WTC11 (cell line): ENCODE data around the gene ZBTB20. TPM values are rescaled to one million over a fixed set of nuclear protein-coding genes. Genes with fewer than 3 reads are reported as not detected.

Source experiments
- ATAC-seq: fragments of 200-7000 bp; cut with Tn5 transposase; 2 replicates; pipeline ENCODE4 v1.10.0; 2021; ENCODE audit warnings: mild to moderate bottlenecking, moderate library complexity
- CTCF ChIA-PET: fragments of 300-600 bp; sonication (Branson Sonifier 250); formaldehyde crosslinking; loops from one replicate; lab custom pipeline; 2021; ENCODE audit warnings: antibody characterized with exemption; lab: Charles Lee
- POLR2A ChIA-PET: fragments of 350-600 bp; sonication (Branson Sonifier 250); formaldehyde crosslinking; loops from one replicate; lab custom pipeline; 2021; ENCODE audit warnings: antibody characterized with exemption; lab: Charles Lee
- DNase-seq: peaks from one replicate; pipeline ENCODE4 v3.0.0; 2021; ENCODE audit warnings: low spot score
- H3K27ac Mint-ChIP-seq: 2 replicates; pipeline ENCODE4 v1.8.0; 2021; ENCODE audit warnings: mixed read lengths
- H3K27me3 Mint-ChIP-seq: 2 replicates; pipeline ENCODE4 v1.8.0; 2021; ENCODE audit warnings: low read depth, mild to moderate bottlenecking, moderate library complexity, mixed read lengths
- H3K36me3 Mint-ChIP-seq: 2 replicates; pipeline ENCODE4 v1.8.0; 2021; ENCODE audit warnings: mixed read lengths
- H3K4me1 Mint-ChIP-seq: 2 replicates; pipeline ENCODE4 v1.8.0; 2022; ENCODE audit warnings: mixed read lengths
- H3K4me3 Mint-ChIP-seq: 2 replicates; pipeline ENCODE4 v1.8.0; 2021; ENCODE audit warnings: mild to moderate bottlenecking, moderate library complexity, mixed read lengths
- H3K9me3 Mint-ChIP-seq: 2 replicates; pipeline ENCODE4 v1.8.0; 2021; ENCODE audit warnings: mixed read lengths
- CREB1 ChIP-seq: sonication (generic); formaldehyde crosslinking; IDR thresholded peaks from 2 replicates; pipeline ENCODE4 v1.8.0; 2023; ENCODE audit warnings: mild to moderate bottlenecking, missing genetic modification reagents
- ESRRA ChIP-seq: sonication (generic); formaldehyde crosslinking; IDR thresholded peaks from 2 replicates; pipeline ENCODE4 v1.8.1; 2022; ENCODE audit warnings: mild to moderate bottlenecking, missing genetic modification reagents, borderline replicate concordance
- FOXJ3 ChIP-seq: sonication (generic); formaldehyde crosslinking; IDR thresholded peaks from 2 replicates; pipeline ENCODE4 v1.9.0; 2021; ENCODE audit warnings: missing genetic modification reagents, mild to moderate bottlenecking, borderline replicate concordance
- FOXK1 ChIP-seq: sonication (generic); formaldehyde crosslinking; IDR thresholded peaks from 2 replicates; pipeline ENCODE4 v1.8.0; 2022; ENCODE audit warnings: mild to moderate bottlenecking, moderate library complexity, missing genetic modification reagents
- FOXP1 ChIP-seq: sonication (generic); formaldehyde crosslinking; IDR thresholded peaks from 2 replicates; pipeline ENCODE4 v1.8.0; 2022; ENCODE audit warnings: missing genetic modification reagents, mild to moderate bottlenecking, moderate library complexity, borderline replicate concordance
- GABPB1 ChIP-seq: sonication (generic); formaldehyde crosslinking; IDR thresholded peaks from 2 replicates; pipeline ENCODE4 v1.8.1; 2023; ENCODE audit warnings: mild to moderate bottlenecking, missing genetic modification reagents
- GTF2I ChIP-seq: fragments of 250-450 bp; sonication (Bioruptor Pico); conservative IDR thresholded peaks from 2 replicates; pipeline ENCODE4 v1.4.0; 2021; ENCODE audit warnings: mild to moderate bottlenecking
- HMGA2 ChIP-seq: fragments of 250-450 bp; sonication (Bioruptor Pico); IDR thresholded peaks from 2 replicates; pipeline ENCODE4 v1.4.0; 2021; ENCODE audit warnings: mild to moderate bottlenecking, moderate library complexity
- KAT7 ChIP-seq: sonication (generic); formaldehyde crosslinking; IDR thresholded peaks from 2 replicates; pipeline ENCODE4 v1.8.1; 2023; ENCODE audit warnings: missing genetic modification reagents, mild to moderate bottlenecking, borderline replicate concordance
- NFATC4 ChIP-seq: fragments of 250-450 bp; sonication (Bioruptor Pico); IDR thresholded peaks from 2 replicates; pipeline ENCODE4 v1.9.0; 2021; ENCODE audit warnings: mild to moderate bottlenecking
- NR3C1 ChIP-seq: sonication (generic); formaldehyde crosslinking; conservative IDR thresholded peaks from 2 replicates; pipeline ENCODE4 v1.8.1; 2023; ENCODE audit warnings: low read depth, mild to moderate bottlenecking, missing genetic modification reagents
- OVOL2 ChIP-seq: fragments of 250-450 bp; sonication (Bioruptor Pico); IDR thresholded peaks from 2 replicates; pipeline ENCODE4 v1.9.0; 2021; ENCODE audit warnings: mild to moderate bottlenecking, borderline replicate concordance
- PRDM15 ChIP-seq: sonication (generic); formaldehyde crosslinking; IDR thresholded peaks from 2 replicates; pipeline ENCODE4 v1.8.0; 2022; ENCODE audit warnings: missing genetic modification reagents
- SOX15 ChIP-seq: fragments of 250-450 bp; sonication (Bioruptor Pico); IDR thresholded peaks from 2 replicates; pipeline ENCODE4 v1.9.0; 2021; ENCODE audit warnings: mild to moderate bottlenecking
- STAT6 ChIP-seq: sonication (generic); formaldehyde crosslinking; conservative IDR thresholded peaks from 2 replicates; pipeline ENCODE4 v1.8.1; 2023; ENCODE audit warnings: mild to moderate bottlenecking, low read depth, missing genetic modification reagents, moderate library complexity
- ZNF263 ChIP-seq: sonication (generic); formaldehyde crosslinking; IDR thresholded peaks from 2 replicates; pipeline ENCODE4 v1.8.1; 2022; ENCODE audit warnings: low read depth, mild to moderate bottlenecking, moderate library complexity, missing genetic modification reagents
- total RNA-seq: library from RNA; stranded (reverse); gene quantifications from 3 replicates; pipeline ENCODE4 v1.2.3, GENCODE V29; 2021
- TF ChIP-seq, protein P1 (sequence below): fragments of 250-450 bp; sonication (Bioruptor Pico); IDR thresholded peaks from 2 replicates; pipeline ENCODE4 v1.9.0; 2021; ENCODE audit warnings: mild to moderate bottlenecking
- TF ChIP-seq, protein P2 (sequence below): sonication (generic); formaldehyde crosslinking; IDR thresholded peaks from 2 replicates; pipeline ENCODE4 v1.8.0; 2022; ENCODE audit warnings: mild to moderate bottlenecking, missing genetic modification reagents
- TF ChIP-seq, protein P3 (sequence below): sonication (generic); formaldehyde crosslinking; IDR thresholded peaks from 2 replicates; pipeline ENCODE4 v1.8.0; 2022; ENCODE audit warnings: mild to moderate bottlenecking, missing genetic modification reagents
- TF ChIP-seq, protein P4 (sequence below): sonication (generic); formaldehyde crosslinking; IDR thresholded peaks from 2 replicates; pipeline ENCODE4 v1.8.1; 2022; ENCODE audit warnings: mild to moderate bottlenecking, moderate library complexity, missing genetic modification reagents
- TF ChIP-seq, protein P5 (sequence below): sonication (generic); formaldehyde crosslinking; IDR thresholded peaks from 2 replicates; pipeline ENCODE4 v1.8.1; 2022; ENCODE audit warnings: low read depth, mild to moderate bottlenecking, moderate library complexity, missing genetic modification reagents, borderline replicate concordance

ZBTB20 gene
- total RNA-seq, 1 experiment from 2014 or later, result 1.5 TPM

DNA sequence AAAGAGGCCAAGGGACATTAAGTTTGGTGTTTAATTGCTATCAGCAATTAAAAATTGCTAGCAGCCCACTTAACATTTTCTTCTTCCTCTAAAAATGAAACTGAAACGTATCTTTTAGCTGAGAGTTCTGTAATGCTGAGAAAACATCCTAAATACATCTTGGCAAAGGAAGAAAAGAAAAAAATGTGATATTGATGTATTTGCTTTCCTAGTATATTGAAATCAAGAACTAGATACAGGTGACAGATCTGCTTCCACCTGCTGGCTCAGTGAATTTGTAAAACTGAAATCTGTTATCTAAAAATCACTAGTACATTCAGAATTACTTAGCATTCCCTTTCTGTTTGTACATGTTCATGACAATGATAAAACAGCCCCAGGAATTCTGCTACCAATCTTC lies 283.2 kb downstream of the ZBTB20 start:
- POLR2A ChIA-PET, result no interaction called here
- no peak for DNase-seq
- Mint-ChIP-seq H3K4me1 (peaks cover 18% of the 10 kb centered on the region), H3K27me3 (no peaks in the 10 kb centered on the region), H3K36me3 (no peaks in the 10 kb centered on the region), H3K4me3 (no peak overlapping the region), H3K9me3 (no peaks in the 10 kb centered on the region), H3K27ac (no peak overlapping the region)
- TF ChIP-seq, protein P1, sequence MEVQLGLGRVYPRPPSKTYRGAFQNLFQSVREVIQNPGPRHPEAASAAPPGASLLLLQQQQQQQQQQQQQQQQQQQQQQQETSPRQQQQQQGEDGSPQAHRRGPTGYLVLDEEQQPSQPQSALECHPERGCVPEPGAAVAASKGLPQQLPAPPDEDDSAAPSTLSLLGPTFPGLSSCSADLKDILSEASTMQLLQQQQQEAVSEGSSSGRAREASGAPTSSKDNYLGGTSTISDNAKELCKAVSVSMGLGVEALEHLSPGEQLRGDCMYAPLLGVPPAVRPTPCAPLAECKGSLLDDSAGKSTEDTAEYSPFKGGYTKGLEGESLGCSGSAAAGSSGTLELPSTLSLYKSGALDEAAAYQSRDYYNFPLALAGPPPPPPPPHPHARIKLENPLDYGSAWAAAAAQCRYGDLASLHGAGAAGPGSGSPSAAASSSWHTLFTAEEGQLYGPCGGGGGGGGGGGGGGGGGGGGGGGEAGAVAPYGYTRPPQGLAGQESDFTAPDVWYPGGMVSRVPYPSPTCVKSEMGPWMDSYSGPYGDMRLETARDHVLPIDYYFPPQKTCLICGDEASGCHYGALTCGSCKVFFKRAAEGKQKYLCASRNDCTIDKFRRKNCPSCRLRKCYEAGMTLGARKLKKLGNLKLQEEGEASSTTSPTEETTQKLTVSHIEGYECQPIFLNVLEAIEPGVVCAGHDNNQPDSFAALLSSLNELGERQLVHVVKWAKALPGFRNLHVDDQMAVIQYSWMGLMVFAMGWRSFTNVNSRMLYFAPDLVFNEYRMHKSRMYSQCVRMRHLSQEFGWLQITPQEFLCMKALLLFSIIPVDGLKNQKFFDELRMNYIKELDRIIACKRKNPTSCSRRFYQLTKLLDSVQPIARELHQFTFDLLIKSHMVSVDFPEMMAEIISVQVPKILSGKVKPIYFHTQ (CRISPR knock-in tag), result no peak
- TF ChIP-seq FOXK1 (CRISPR knock-in tag) (no peak), SOX15 (no peak), GABPB1 (CRISPR knock-in tag) (no peak), GTF2I (CRISPR knock-in tag) (no peak), OVOL2 (CRISPR knock-in tag) (no peak), ESRRA (CRISPR knock-in tag) (no peak), NFATC4 (CRISPR knock-in tag) (no peak), ZNF263 (CRISPR knock-in tag) (no peak), KAT7 (no peak), STAT6 (CRISPR knock-in tag) (no peak), FOXJ3 (no peak), NR3C1 (no peak), CREB1 (CRISPR knock-in tag) (no peak)
- TF ChIP-seq, protein P2, sequence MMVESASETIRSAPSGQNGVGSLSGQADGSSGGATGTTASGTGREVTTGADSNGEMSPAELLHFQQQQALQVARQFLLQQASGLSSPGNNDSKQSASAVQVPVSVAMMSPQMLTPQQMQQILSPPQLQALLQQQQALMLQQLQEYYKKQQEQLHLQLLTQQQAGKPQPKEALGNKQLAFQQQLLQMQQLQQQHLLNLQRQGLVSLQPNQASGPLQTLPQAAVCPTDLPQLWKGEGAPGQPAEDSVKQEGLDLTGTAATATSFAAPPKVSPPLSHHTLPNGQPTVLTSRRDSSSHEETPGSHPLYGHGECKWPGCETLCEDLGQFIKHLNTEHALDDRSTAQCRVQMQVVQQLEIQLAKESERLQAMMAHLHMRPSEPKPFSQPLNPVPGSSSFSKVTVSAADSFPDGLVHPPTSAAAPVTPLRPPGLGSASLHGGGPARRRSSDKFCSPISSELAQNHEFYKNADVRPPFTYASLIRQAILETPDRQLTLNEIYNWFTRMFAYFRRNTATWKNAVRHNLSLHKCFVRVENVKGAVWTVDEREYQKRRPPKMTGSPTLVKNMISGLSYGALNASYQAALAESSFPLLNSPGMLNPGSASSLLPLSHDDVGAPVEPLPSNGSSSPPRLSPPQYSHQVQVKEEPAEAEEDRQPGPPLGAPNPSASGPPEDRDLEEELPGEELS (CRISPR knock-in tag), result no peak
- CTCF ChIA-PET, result no interaction called here
- no peak for ATAC-seq

DNA sequence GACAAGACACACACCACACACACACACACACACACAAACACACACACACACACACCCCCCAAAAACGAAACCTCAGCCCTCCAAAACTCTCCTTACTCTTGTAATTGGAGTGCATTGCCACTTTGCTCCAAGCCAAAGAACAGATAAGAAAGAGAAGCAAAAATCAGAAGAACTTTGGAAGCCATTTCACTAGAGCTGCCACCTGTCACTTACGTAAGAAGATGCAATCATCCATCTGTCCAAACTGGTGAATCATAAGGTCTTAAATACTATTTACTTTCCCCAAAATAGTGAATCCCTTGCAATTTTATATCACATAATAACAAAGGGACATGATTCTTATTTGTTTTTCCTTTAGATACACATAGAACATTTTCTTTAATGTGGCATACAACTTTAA lies 285.4 kb downstream of the ZBTB20 start:
- H3K36me3 Mint-ChIP-seq, result no peaks in the 10 kb centered on the region
- H3K4me3 Mint-ChIP-seq, result no peak overlapping the region
- no peak overlapping the region for H3K27ac Mint-ChIP-seq
- DNase-seq, result no peak
- no peaks in the 10 kb centered on the region for H3K27me3 Mint-ChIP-seq
- ChIA-PET CTCF (no interaction called here), POLR2A (no interaction called here)
- peaks cover 24% of the 10 kb centered on the region for H3K4me1 Mint-ChIP-seq
- ATAC-seq, result no peak
- H3K9me3 Mint-ChIP-seq, result no peaks in the 10 kb centered on the region
- TF ChIP-seq SOX15 (no peak), HMGA2 (CRISPR knock-in tag) (no peak), PRDM15 (no peak), FOXP1 (CRISPR knock-in tag) (no peak)
- TF ChIP-seq, protein P3, sequence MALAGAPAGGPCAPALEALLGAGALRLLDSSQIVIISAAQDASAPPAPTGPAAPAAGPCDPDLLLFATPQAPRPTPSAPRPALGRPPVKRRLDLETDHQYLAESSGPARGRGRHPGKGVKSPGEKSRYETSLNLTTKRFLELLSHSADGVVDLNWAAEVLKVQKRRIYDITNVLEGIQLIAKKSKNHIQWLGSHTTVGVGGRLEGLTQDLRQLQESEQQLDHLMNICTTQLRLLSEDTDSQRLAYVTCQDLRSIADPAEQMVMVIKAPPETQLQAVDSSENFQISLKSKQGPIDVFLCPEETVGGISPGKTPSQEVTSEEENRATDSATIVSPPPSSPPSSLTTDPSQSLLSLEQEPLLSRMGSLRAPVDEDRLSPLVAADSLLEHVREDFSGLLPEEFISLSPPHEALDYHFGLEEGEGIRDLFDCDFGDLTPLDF (CRISPR knock-in tag), result no peak
- TF ChIP-seq, protein P4, sequence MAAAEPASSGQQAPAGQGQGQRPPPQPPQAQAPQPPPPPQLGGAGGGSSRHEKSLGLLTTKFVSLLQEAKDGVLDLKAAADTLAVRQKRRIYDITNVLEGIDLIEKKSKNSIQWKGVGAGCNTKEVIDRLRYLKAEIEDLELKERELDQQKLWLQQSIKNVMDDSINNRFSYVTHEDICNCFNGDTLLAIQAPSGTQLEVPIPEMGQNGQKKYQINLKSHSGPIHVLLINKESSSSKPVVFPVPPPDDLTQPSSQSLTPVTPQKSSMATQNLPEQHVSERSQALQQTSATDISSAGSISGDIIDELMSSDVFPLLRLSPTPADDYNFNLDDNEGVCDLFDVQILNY (CRISPR knock-in tag), result no peak
- TF ChIP-seq, protein P5, sequence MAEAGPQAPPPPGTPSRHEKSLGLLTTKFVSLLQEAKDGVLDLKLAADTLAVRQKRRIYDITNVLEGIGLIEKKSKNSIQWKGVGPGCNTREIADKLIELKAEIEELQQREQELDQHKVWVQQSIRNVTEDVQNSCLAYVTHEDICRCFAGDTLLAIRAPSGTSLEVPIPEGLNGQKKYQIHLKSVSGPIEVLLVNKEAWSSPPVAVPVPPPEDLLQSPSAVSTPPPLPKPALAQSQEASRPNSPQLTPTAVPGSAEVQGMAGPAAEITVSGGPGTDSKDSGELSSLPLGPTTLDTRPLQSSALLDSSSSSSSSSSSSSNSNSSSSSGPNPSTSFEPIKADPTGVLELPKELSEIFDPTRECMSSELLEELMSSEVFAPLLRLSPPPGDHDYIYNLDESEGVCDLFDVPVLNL, result no peak
